ENCODE data around the gene LPAR3.

Gene LPAR3

DNA sequence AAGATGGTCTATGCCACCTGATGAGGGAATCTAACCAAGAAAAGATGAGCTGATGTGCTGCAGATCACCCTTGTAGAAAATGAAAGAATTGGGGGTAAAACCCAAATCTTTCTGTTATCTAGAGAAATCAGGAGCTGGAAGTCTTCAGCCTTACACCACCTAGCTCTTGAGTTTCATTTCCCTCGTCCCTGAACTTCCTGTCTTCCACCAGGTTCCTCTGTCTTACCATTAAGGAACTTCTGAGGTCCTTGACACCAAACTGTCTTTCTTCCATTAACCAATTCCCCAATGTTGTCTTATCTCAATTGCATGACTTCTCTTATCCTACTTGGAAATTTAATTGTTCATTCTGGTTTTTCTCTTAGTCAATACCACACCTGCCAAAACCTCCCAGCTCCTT is 31.5 kb downstream of the LPAR3 start:
- Histone ChIP-seq H3K4me3 (no peak overlapping the region), H3K36me3 (replicated peaks) (peaks cover 17% of the 10 kb centered on the region), H3K27me3 (ENCODE audit: low read depth) (no peaks in the 10 kb centered on the region), H3K4me1 (no peaks in the 10 kb centered on the region), H3K9me3 (no peaks in the 10 kb centered on the region)
- in situ Hi-C loops (cut with MboI; ENCODE audit: low sequenced_read_pairs) = no loop called here
- DNase-seq (ENCODE audit: low spot score in 2 of 2) = no peak

DNA sequence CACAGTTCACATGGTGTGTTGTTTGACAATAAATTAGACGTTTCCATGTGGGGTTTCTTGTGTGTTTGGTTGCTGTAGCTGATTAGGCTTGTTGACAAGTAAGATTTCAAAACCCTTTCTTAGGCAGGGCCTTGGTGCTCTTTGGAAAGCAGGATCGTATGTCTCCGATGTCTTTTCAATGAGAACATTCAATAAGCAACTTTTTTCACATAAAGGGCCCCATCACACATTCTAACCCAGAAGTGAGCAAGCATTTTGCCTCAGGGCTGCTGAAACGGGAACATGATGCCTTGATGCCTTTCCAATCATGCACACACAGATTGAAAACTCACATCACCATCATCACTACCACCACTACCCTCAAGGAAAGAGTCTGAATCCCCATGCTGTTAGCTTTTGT is 33.1 kb downstream of the LPAR3 start:
- no peak overlapping the region for H3K4me3 ChIP-seq
- H3K9me3 ChIP-seq = no peaks in the 10 kb centered on the region
- DNase-seq (ENCODE audit: low spot score in 2 of 2) = no peak
- in situ Hi-C loops (cut with MboI; ENCODE audit: low sequenced_read_pairs) = no loop called here
- peaks cover 13% of the 10 kb centered on the region; the same call in 1 of the 2 replicates for H3K36me3 ChIP-seq (replicated peaks)
- H3K4me1 ChIP-seq = no peaks in the 10 kb centered on the region
- no peaks in the 10 kb centered on the region for H3K27me3 ChIP-seq (ENCODE audit: low read depth)

GRCh38 chr1:84857906-84858305 is 35.1 kb downstream of the LPAR3 start:
- H3K27me3 ChIP-seq (ENCODE audit: low read depth) = no peaks in the 10 kb centered on the region
- H3K4me3 ChIP-seq = no peak overlapping the region
- no peak for DNase-seq (ENCODE audit: low spot score in 2 of 2)
- H3K9me3 ChIP-seq = no peaks in the 10 kb centered on the region
- H3K4me1 ChIP-seq = no peaks in the 10 kb centered on the region
- in situ Hi-C loops (cut with MboI; ENCODE audit: low sequenced_read_pairs) = no loop called here
- H3K36me3 ChIP-seq (replicated peaks) = peaks cover 13% of the 10 kb centered on the region; the same call in 1 of the 2 replicates

DNA sequence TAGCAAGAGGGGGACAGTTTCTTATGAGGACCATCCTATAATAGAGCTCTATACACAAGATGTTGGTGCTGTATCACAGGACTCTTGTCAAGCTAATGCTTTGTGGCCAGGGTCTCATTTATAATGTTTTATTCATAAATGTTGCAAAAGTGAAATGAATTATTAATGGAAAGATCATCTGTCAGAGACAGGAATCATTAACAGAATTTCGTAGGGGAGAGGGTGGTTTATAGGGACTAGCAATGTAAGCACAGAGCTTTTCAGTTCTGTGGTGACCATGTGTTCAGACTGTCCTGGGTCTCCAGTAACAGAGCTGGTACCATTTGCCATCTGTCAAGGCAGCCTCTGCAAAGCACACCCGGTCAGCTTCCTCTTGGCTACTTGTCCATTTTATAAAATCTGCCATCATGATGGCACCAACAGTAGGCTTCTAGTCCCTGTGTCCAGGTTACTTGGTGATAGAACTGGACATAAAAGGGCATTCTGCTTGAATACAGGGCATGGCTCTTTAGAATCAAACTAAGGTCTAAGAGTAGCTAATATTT is 36.2 kb downstream of the LPAR3 start:
- Histone ChIP-seq H3K27me3 (ENCODE audit: low read depth) (no peaks in the 10 kb centered on the region), H3K9me3 (no peaks in the 10 kb centered on the region), H3K4me1 (no peaks in the 10 kb centered on the region), H3K4me3 (no peak overlapping the region), H3K36me3 (replicated peaks) (peaks cover 8% of the 10 kb centered on the region; the same call in 1 of the 2 replicates)
- no peak for DNase-seq (ENCODE audit: low spot score in 2 of 2)
- in situ Hi-C loops (cut with MboI; ENCODE audit: low sequenced_read_pairs) = no loop called here

GRCh38 chr1:84855691-84856630 is 37.0 kb downstream of the LPAR3 start:
- Histone ChIP-seq H3K27me3 (ENCODE audit: low read depth) (no peaks in the 10 kb centered on the region), H3K4me3 (no peak overlapping the region), H3K4me1 (no peaks in the 10 kb centered on the region), H3K36me3 (replicated peaks) (peaks cover 5% of the 10 kb centered on the region), H3K9me3 (no peaks in the 10 kb centered on the region)
- no peak for DNase-seq (ENCODE audit: low spot score in 2 of 2)
- in situ Hi-C loops (cut with MboI; ENCODE audit: low sequenced_read_pairs) = no loop called here

- no peaks in the 10 kb centered on the region for H3K27me3 ChIP-seq (ENCODE audit: low read depth)
- no peak overlapping the region for H3K4me3 ChIP-seq
- no peaks in the 10 kb centered on the region for H3K9me3 ChIP-seq
- H3K36me3 ChIP-seq (replicated peaks) = peaks cover 5% of the 10 kb centered on the region
- in situ Hi-C loops (cut with MboI; ENCODE audit: low sequenced_read_pairs) = no loop called here
- H3K4me1 ChIP-seq = no peaks in the 10 kb centered on the region
- DNase-seq (ENCODE audit: low spot score in 2 of 2) = no peak
Observed at GRCh38 chr1:84855168-84855567, 37.8 kb downstream of the LPAR3 start.

DNA sequence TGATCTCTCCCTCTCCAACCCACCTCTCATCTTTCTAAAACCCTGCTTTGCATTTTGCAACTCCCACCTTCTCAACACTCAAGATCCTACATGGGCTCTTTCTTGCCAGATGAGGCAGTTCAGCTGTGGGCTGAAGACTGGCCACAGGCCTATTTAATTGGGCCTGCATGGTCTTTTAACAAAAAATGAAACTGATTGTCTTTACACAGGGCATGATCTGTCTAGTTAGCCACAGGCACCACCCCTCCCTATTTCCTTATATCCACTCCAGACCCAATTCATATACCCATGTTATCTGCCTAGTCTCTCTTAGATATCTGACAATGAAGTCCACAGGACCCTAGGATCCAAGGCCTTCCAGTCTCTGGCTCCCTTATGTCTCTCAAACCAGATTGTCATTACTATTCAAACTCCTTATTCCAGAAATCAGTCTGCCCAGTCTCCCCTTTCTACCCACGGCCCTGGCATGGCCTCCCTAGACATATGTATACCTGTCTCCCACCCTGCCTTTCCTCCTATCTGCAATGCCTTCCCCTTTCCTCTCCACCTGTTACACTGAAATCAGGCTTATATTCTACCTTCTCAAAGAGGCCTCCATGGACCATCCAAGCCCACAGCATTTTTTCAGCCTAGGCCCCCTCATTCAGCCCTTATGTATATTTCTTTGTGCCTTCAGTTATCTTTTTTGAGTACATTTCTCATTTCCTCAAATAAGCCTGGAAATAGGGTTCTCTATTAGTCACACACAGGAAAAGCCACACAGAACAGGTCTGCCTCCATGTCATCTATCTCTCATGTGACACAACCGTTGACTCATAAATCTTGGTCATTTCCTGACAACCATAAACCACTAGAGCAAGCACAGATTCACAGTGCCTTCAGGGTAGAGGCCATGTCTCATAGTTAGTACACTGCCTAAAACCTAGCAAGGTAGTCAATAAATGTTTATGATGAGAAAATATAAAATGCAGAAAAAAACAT is 39.0 kb downstream of the LPAR3 start:
- peaks cover under 1% of the 10 kb centered on the region for H3K36me3 ChIP-seq (replicated peaks)
- in situ Hi-C loops (cut with MboI; ENCODE audit: low sequenced_read_pairs) = no loop called here
- no peak for DNase-seq (ENCODE audit: low spot score in 2 of 2)
- H3K4me3 ChIP-seq = no peak overlapping the region
- no peaks in the 10 kb centered on the region for H3K4me1 ChIP-seq
- H3K9me3 ChIP-seq = no peaks in the 10 kb centered on the region
- H3K27me3 ChIP-seq (ENCODE audit: low read depth) = no peaks in the 10 kb centered on the region

DNA sequence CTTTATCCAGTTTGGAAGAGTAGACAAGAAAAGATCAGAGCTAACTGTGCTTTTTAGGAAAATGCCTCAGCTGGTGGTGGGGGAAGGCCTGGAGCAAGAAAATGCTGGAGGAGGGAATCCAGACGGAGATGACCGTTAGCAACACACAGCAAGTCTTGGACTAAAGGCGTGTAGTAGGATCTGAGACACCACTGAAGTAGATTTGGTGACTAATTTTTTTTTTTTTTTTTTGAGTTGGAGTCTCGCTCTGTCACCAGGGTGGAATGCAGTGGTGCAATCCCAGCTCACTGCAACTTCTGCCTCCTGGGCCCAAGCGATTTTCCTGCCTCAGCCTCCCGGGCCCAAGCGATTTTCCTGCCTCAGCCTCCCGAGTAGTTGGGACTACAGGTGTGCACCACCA is 41.2 kb downstream of the LPAR3 start:
- H3K4me1 ChIP-seq = peaks cover 10% of the 10 kb centered on the region
- no peaks in the 10 kb centered on the region for H3K27me3 ChIP-seq (ENCODE audit: low read depth)
- no peaks in the 10 kb centered on the region for H3K9me3 ChIP-seq
- no peak for DNase-seq (ENCODE audit: low spot score in 2 of 2)
- no peak overlapping the region for H3K4me3 ChIP-seq
- no peaks in the 10 kb centered on the region; the same call in none of the 2 replicates for H3K36me3 ChIP-seq (replicated peaks)
- in situ Hi-C loops (cut with MboI; ENCODE audit: low sequenced_read_pairs) = no loop called here

- Histone ChIP-seq H3K36me3 (replicated peaks) (no peaks in the 10 kb centered on the region; the same call in none of the 2 replicates), H3K4me1 (peaks cover 11% of the 10 kb centered on the region), H3K27me3 (ENCODE audit: low read depth) (no peaks in the 10 kb centered on the region), H3K4me3 (no peak overlapping the region), H3K9me3 (no peaks in the 10 kb centered on the region)
- in situ Hi-C loops (cut with MboI; ENCODE audit: low sequenced_read_pairs) = no loop called here
- DNase-seq (ENCODE audit: low spot score in 2 of 2) = no peak
Observed at GRCh38 chr1:84849357-84849975, 43.5 kb downstream of the LPAR3 start.

- peak; percentile 62 to 85 for DNase-seq (ENCODE audit: low spot score in 2 of 2)
- in situ Hi-C loops (cut with MboI; ENCODE audit: low sequenced_read_pairs) = no loop called here
- no peaks in the 10 kb centered on the region for H3K9me3 ChIP-seq
- no peaks in the 10 kb centered on the region; the same call in none of the 2 replicates for H3K36me3 ChIP-seq (replicated peaks)
- no peak overlapping the region for H3K4me3 ChIP-seq
- H3K27me3 ChIP-seq (ENCODE audit: low read depth) = no peaks in the 10 kb centered on the region
- H3K4me1 ChIP-seq = peaks cover 11% of the 10 kb centered on the region
Observed at GRCh38 chr1:84847253-84848250, 45.5 kb downstream of the LPAR3 start.

DNA sequence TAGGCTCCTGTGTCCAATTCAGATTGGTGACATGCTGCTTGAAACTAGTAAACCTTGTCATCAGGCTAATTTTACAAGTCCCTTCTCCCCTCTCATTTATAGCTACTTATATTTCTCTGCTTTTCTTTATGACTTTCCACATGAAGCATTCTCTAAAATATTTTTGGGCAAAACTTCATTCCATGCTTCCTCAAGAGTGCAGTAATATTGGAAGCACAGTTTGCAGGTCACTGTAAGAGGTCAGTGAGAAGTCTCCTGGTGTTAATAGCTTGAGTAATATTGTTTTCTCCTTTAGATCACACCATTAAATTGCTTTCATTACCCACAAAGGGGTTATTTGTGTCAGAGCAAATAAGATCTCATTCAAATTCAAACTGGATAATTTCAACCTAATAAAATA is 46.6 kb downstream of the LPAR3 start:
- in situ Hi-C loops (cut with MboI; ENCODE audit: low sequenced_read_pairs) = no loop called here
- Histone ChIP-seq H3K4me3 (no peak overlapping the region), H3K27me3 (ENCODE audit: low read depth) (no peaks in the 10 kb centered on the region), H3K9me3 (no peaks in the 10 kb centered on the region), H3K36me3 (replicated peaks) (no peaks in the 10 kb centered on the region; the same call in none of the 2 replicates), H3K4me1 (peaks cover 11% of the 10 kb centered on the region)
- DNase-seq (ENCODE audit: low spot score in 2 of 2) = no peak

GRCh38 chr1:84845357-84845756 is 47.6 kb downstream of the LPAR3 start:
- Histone ChIP-seq H3K4me3 (no peak overlapping the region), H3K4me1 (peaks cover 11% of the 10 kb centered on the region), H3K36me3 (replicated peaks) (no peaks in the 10 kb centered on the region; the same call in 1 of the 2 replicates), H3K9me3 (no peaks in the 10 kb centered on the region), H3K27me3 (ENCODE audit: low read depth) (no peaks in the 10 kb centered on the region)
- no peak for DNase-seq (ENCODE audit: low spot score in 2 of 2)
- in situ Hi-C loops (cut with MboI; ENCODE audit: low sequenced_read_pairs) = no loop called here

Measured in HAP-1 (cell line).